ENCODE measurements around the gene APOC1. TPM values are rescaled to one million over a fixed set of nuclear protein-coding genes. Genes with fewer than 3 reads are reported as not detected.
"Not testable (repeated sequence)": the region's sequence is repeated elsewhere in the genome, so short reads cannot be mapped to it uniquely, and the experiment has no call there.

APOC1 gene
- total RNA-seq, 2 donors from 2014 or later: 3.6 to 6.5 TPM

DNA sequence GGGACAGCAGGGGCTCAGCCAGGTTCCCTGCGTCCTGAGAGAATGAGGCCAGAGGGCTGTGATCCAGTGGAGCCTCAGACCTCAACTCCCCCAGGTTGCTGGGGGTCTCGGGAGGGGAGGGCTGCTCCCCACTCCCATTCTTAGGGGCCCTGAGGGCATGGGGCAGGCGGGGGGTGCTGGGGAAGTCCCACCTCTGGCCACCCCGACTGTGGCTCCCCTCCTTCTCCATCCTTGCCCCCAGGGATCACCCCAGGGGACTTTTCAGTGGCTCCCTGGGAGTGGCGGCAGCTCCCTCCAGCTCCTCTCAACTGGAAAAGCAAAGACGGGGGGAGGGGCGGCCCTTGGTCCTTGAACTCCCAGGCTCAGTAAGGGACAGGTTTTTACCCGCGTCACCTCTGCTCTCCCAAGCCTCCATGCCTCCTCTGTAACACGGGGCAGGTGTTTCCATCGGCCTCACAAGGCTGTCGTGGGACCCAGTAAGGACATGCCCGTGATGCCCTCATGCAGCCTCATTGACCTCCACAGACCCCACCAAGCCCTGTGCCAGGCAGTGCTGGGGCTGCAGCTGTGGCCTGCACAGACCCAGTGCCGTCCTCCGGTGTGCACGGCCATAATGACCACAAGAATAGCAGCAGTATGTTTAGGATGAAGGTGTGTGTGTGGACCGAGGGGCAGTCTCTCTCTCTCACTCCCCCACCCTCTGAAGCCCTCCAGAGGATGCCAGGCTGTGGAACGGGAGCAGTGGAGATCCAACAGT lies 34.9 kb upstream of the APOC1 start:
- no peaks in the 10 kb centered on the region for H3K27me3 ChIP-seq
- H3K4me1 ChIP-seq: peaks cover 0 to 5% of the 10 kb centered on the region in 2 donors
- no peak overlapping the region for H3K4me3 ChIP-seq
- no peaks in the 10 kb centered on the region for H3K9me3 ChIP-seq
- DNase-seq (ENCODE audit: low spot score): no peak
- no peak overlapping the region for H3K27ac ChIP-seq
- TF ChIP-seq CTCF (IDR thresholded peaks at IDR 0.05): no peak
- peaks cover 38% of the 10 kb centered on the region for H3K36me3 ChIP-seq

GRCh38 chr19:44882063-44882462 lies 32.3 kb upstream of the APOC1 start:
- H3K36me3 ChIP-seq: peaks cover 21% of the 10 kb centered on the region
- DNase-seq (ENCODE audit: low spot score): no peak
- H3K4me1 ChIP-seq: no peaks in the 10 kb centered on the region
- no peaks in the 10 kb centered on the region for H3K27me3 ChIP-seq
- TF ChIP-seq CTCF (IDR thresholded peaks at IDR 0.05): no peak
- H3K27ac ChIP-seq: no peak overlapping the region
- H3K9me3 ChIP-seq: no peaks in the 10 kb centered on the region
- no peak overlapping the region for H3K4me3 ChIP-seq

GRCh38 chr19:44882619-44883397 lies 31.6 kb upstream of the APOC1 start:
- not testable (repeated sequence) for H3K9me3 ChIP-seq; H3K4me1 ChIP-seq; DNase-seq (ENCODE audit: low spot score); H3K27ac ChIP-seq; H3K27me3 ChIP-seq; H3K4me3 ChIP-seq
- H3K36me3 ChIP-seq: peaks cover 20% of the 10 kb centered on the region

DNA sequence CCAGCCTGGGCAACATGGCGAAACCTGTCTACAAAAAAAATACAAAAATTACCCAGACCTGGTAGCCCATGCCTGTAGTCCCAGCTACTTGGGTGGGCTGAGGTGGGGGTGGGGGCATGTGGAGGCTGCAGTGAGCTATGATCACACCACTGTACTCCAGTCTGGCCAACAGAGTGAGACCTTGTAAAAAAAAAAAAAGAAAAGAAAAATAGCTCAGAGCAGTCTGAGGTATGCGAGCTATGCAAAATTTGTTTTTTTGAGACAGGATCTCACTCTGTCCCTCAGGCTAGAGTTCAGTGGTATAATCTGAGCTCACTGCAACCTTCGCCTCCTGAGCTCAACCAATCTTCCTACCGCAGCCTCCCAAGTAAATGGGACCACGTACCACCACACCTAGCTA lies 30.5 kb upstream of the APOC1 start:
- no peak for TF ChIP-seq CTCF (IDR thresholded peaks at IDR 0.05)
- Histone ChIP-seq H3K36me3 (peaks cover 19% of the 10 kb centered on the region), H3K9me3 (no peaks in the 10 kb centered on the region), H3K4me3 (no peak overlapping the region), H3K27ac (no peak overlapping the region), H3K4me1 (no peaks in the 10 kb centered on the region), H3K27me3 (no peaks in the 10 kb centered on the region)
- no peak for DNase-seq (ENCODE audit: low spot score)

- peaks cover 15% of the 10 kb centered on the region for H3K36me3 ChIP-seq
- no peaks in the 10 kb centered on the region for H3K9me3 ChIP-seq
- DNase-seq (ENCODE audit: low spot score): no peak
- H3K4me3 ChIP-seq: no peak overlapping the region
- H3K27ac ChIP-seq: no peak overlapping the region
- H3K27me3 ChIP-seq: no peaks in the 10 kb centered on the region
- no peak for TF ChIP-seq CTCF (IDR thresholded peaks at IDR 0.05)
- H3K4me1 ChIP-seq: peaks cover 0 to 4% of the 10 kb centered on the region in 2 donors
Measured at GRCh38 chr19:44884566-44884965, 29.8 kb upstream of the APOC1 start.

- no peaks in the 10 kb centered on the region for H3K9me3 ChIP-seq
- H3K36me3 ChIP-seq: peaks cover 15% of the 10 kb centered on the region
- H3K4me3 ChIP-seq: no peak overlapping the region
- no peaks in the 10 kb centered on the region for H3K27me3 ChIP-seq
- TF ChIP-seq CTCF (IDR thresholded peaks at IDR 0.05): no peak
- H3K27ac ChIP-seq: no peak overlapping the region
- no peak for DNase-seq (ENCODE audit: low spot score)
- peaks cover 0 to 10% of the 10 kb centered on the region in 2 donors for H3K4me1 ChIP-seq
Measured at GRCh38 chr19:44886141-44886540, 28.3 kb upstream of the APOC1 start.
